ENCODE results near the gene SCFD1. TPM values are rescaled to one million over a fixed set of nuclear protein-coding genes. Genes with fewer than 3 reads are reported as not detected.

SCFD1 gene
- total RNA-seq, 4 donors from 2014 or later = 99.9 to 291 (median 160) TPM

DNA sequence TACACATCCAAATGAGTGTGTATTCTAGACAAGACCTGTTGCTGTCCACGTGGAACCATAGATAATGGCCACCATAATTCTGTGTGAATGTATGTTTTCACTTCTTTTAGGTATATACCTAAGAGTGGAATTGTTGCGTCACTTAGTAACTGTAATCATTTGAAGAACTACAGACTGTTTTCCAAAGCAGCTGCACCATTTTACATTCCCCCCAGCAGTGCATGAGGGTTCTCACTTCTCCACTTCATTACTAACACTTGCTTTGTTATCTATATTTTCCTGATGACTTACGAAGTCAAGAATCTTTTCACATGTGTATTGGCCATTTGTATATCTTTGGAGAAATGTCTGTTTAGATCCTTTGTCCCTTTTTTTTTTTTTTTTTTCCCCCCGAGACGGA lies 106.4 kb downstream of the SCFD1 start:
- Histone ChIP-seq H3K4me3 (no peak overlapping the region), H3K27me3 (no peaks in the 10 kb centered on the region), H3K4me1 (no peaks in the 10 kb centered on the region), H3K27ac (no peak overlapping the region), H3K9me3 (no peaks in the 10 kb centered on the region), H3K36me3 (no peaks in the 10 kb centered on the region)
- TF ChIP-seq POLR2A (IDR thresholded peaks at IDR 0.05) = no peak
- TF ChIP-seq, protein P1, sequence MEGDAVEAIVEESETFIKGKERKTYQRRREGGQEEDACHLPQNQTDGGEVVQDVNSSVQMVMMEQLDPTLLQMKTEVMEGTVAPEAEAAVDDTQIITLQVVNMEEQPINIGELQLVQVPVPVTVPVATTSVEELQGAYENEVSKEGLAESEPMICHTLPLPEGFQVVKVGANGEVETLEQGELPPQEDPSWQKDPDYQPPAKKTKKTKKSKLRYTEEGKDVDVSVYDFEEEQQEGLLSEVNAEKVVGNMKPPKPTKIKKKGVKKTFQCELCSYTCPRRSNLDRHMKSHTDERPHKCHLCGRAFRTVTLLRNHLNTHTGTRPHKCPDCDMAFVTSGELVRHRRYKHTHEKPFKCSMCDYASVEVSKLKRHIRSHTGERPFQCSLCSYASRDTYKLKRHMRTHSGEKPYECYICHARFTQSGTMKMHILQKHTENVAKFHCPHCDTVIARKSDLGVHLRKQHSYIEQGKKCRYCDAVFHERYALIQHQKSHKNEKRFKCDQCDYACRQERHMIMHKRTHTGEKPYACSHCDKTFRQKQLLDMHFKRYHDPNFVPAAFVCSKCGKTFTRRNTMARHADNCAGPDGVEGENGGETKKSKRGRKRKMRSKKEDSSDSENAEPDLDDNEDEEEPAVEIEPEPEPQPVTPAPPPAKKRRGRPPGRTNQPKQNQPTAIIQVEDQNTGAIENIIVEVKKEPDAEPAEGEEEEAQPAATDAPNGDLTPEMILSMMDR (IDR thresholded peaks at IDR 0.05) = no peak
- DNase-seq = no peak
- intact Hi-C loops (cut with DNase I; ENCODE audit: low total_unique reads) = no loop called here

DNA sequence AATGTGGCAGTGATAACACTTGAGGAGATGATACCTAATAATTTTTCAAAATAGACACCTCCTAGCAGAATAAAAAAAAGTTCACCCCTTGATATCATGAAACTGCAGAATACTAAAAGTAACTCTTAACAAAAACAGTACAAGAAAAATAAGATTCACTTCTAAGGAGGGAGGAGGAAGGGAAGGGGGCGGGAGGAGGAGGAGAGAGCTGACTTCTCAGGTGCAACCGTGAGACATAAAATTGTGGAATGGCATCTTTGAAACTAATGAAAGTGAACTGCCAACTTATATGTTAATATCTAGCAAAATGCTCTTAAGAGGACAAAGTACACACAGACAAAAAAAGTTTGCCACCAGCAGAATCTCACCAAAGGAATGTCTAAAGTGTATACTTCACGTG lies 115.8 kb downstream of the SCFD1 start:
- no peak for DNase-seq

DNA sequence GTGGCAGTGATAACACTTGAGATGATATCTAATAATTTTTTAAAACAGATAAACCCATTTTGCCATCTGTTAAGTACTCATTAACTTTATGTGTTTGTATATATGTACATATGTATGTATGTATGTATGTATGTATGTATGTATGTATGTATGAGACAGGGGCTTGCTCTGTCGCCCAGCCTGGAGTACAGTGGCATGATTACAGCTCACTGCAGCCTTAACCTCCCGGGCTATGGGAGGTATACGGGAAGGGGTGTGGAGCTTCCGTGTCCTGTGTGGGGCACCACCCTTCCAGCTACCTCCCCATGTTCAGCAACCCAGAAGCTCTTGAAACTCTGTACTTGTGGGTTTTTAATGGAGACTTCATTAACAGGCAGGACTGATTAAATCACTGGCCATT lies 116.9 kb downstream of the SCFD1 start:
- TF ChIP-seq, protein P1 (IDR thresholded peaks at IDR 0.05) = no peak
- no peak for TF ChIP-seq POLR2A (IDR thresholded peaks at IDR 0.05)
- no peak for DNase-seq
- Histone ChIP-seq H3K27me3 (no peaks in the 10 kb centered on the region), H3K4me3 (no peak overlapping the region), H3K4me1 (no peaks in the 10 kb centered on the region), H3K9me3 (no peaks in the 10 kb centered on the region), H3K36me3 (no peaks in the 10 kb centered on the region), H3K27ac (no peak overlapping the region)
- intact Hi-C loops (cut with DNase I; ENCODE audit: low total_unique reads) = no loop called here

More for the DNA sequence above, 115.8 kb downstream of the SCFD1 start:
- no peak for TF ChIP-seq POLR2A (IDR thresholded peaks at IDR 0.05)
- TF ChIP-seq, protein P1 (IDR thresholded peaks at IDR 0.05) = no peak
- Histone ChIP-seq H3K9me3 (no peaks in the 10 kb centered on the region), H3K27me3 (no peaks in the 10 kb centered on the region), H3K4me1 (no peaks in the 10 kb centered on the region), H3K36me3 (no peaks in the 10 kb centered on the region), H3K4me3 (no peak overlapping the region), H3K27ac (no peak overlapping the region)
- intact Hi-C loops (cut with DNase I; ENCODE audit: low total_unique reads) = no loop called here

DNA sequence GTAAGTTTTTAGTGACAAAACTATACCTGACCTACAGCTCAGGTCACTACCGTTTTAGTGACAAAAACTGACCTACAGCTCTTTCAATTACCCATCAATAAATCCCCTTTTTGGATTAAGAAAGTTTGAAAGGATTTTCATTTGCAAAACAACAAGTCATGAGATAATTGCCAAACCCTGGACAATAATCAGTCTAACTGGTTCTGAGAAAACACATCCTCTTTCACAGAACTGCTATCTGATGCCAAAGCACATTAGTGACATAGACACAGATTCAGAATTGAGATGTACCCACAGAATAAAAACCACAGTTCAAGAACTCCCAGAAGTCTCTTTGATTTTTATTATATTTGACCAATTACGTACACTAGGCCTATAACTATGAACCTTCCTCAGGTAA lies 126.2 kb downstream of the SCFD1 start:
- H3K27me3 ChIP-seq = no peaks in the 10 kb centered on the region
- H3K36me3 ChIP-seq = no peaks in the 10 kb centered on the region
- H3K9me3 ChIP-seq = no peaks in the 10 kb centered on the region
- TF ChIP-seq, protein P1 (IDR thresholded peaks at IDR 0.05) = no peak
- TF ChIP-seq POLR2A (IDR thresholded peaks at IDR 0.05) = no peak
- H3K4me3 ChIP-seq = no peak overlapping the region
- no peak for DNase-seq
- no peak overlapping the region for H3K27ac ChIP-seq
- intact Hi-C loops (cut with DNase I; ENCODE audit: low total_unique reads) = no loop called here
- no peaks in the 10 kb centered on the region for H3K4me1 ChIP-seq

DNA sequence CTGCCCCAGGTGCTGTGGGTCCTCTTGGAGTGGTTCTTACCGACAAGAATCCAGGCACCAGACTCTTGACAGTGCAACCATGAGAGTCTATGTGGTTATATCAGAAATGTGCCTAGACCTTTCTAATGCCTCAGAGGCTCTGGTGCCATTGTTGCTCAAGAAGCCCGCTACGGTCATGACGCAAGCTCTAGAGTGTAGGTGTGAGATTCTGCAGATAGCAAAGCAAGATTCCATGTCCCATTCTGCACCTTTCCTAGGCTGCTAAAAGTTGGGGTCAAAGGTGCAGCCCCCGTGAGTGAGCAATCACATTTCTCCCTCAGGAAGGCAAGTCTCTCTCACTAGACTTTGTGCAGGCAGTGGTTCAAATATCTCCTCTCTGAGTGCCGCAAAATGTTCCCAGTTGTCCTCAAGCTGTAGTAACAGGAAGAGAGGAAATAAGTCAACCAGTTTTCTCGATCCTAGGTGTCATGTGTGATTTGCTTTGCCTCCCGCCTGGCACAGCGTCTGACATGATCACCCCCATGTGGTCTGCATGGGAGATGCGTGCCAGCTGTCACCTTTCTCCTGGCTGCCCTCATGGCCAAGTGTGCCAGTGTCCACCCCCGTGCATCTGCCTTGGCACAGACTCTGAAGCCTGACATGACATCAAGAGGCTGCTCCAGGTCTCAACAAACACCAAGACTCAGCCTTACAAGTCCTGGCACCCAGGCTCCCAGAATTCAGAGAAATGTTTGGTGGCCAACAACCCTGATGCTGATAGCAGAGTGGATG lies 129.7 kb downstream of the SCFD1 start:
- Histone ChIP-seq H3K9me3 (no peaks in the 10 kb centered on the region), H3K27ac (no peak overlapping the region), H3K4me1 (no peaks in the 10 kb centered on the region), H3K4me3 (no peak overlapping the region), H3K36me3 (no peaks in the 10 kb centered on the region), H3K27me3 (no peaks in the 10 kb centered on the region)
- TF ChIP-seq POLR2A (IDR thresholded peaks at IDR 0.05) = no peak
- TF ChIP-seq, protein P1 (IDR thresholded peaks at IDR 0.05) = no peak
- intact Hi-C loops (cut with DNase I; ENCODE audit: low total_unique reads) = no loop called here
- DNase-seq = no peak
